Dendritic cell treated with granulocyte-macrophage colony-stimulating factor and Interleukin-4, amounts not matched to agents 40 ng/mL and 50 ng/mL, for 4 days (primary cell): ENCODE measurements around the gene CHMP3.

ENCODE experiments used
- H3K27ac Mint-ChIP-seq: one replicate; pipeline ENCODE4 v1.8.0; 2022; ENCODE audit warnings: mild to moderate bottlenecking, mixed read lengths
- H3K27me3 Mint-ChIP-seq: one replicate; pipeline ENCODE4 v1.8.0; 2022; ENCODE audit warnings: mild to moderate bottlenecking, mixed read lengths
- H3K36me3 Mint-ChIP-seq: one replicate; pipeline ENCODE4 v1.8.0; 2022; ENCODE audit warnings: low read depth, mixed read lengths
- H3K4me1 Mint-ChIP-seq: one replicate; pipeline ENCODE4 v1.8.0; 2022; ENCODE audit warnings: low read depth, mixed read lengths
- H3K4me3 Mint-ChIP-seq: one replicate; pipeline ENCODE4 v1.8.0; 2022; ENCODE audit warnings: mild to moderate bottlenecking, moderate library complexity, mixed read lengths
- H3K9me3 Mint-ChIP-seq: one replicate; pipeline ENCODE4 v1.8.0; 2022; ENCODE audit warnings: mixed read lengths
- intact Hi-C: fragments of 100-400 bp; cut with micrococcal nuclease; formaldehyde crosslinking; loops from one replicate; pipeline ENCODE4 v1.15.0; 2022

CHMP3 gene

DNA sequence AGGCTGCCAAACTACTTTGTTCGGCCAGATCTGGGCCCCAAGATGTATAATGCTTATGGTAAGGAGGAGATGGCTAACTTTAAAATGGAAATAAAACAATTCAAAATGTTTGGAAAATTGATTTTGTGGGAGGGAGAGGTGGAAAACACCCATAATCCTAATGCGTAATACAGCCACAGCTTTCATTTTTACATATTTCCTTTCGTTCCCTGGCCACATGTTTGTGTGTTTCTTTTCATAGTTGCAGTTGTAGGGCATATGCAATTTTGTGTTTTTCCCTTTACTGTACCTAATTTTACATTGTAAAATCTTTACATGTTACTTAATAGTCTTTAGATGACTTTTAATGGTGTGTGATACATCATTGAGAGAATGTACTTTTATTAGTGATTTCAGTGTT, 77.4 kb downstream of the CHMP3 start:
- Mint-ChIP-seq H3K27me3 (no peaks in the 10 kb centered on the region), H3K27ac (no peak overlapping the region), H3K9me3 (no peaks in the 10 kb centered on the region), H3K4me3 (no peak overlapping the region), H3K36me3 (peaks cover 100% of the 10 kb centered on the region), H3K4me1 (no peaks in the 10 kb centered on the region)
- intact Hi-C loops = no loop called here

DNA sequence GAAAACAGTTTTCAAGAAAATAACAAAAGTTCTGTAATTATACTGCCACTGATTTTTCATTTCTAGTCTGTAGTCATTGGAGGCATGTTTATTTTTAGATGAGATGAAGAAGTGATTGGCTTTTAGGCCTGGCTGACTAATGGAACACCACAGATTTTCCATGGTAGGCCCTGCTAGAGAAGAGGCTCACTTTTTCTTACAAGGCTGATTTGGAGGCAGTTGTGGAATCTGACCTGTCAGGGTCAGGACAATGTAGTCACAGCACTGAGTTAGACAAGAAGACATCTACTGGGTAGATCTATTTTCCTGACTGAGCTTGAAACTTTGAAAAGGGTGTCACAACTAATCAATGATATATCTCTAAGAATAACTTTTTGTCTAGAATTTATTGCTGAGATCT, 78.1 kb downstream of the CHMP3 start:
- Mint-ChIP-seq H3K27ac (no peak overlapping the region), H3K27me3 (no peaks in the 10 kb centered on the region), H3K4me3 (no peak overlapping the region), H3K9me3 (no peaks in the 10 kb centered on the region), H3K36me3 (peaks cover 100% of the 10 kb centered on the region), H3K4me1 (no peaks in the 10 kb centered on the region)
- intact Hi-C loops = no loop called here

- no peak overlapping the region for H3K4me3 Mint-ChIP-seq
Measured at GRCh38 chr2:86484385-86484784, 78.9 kb downstream of the CHMP3 start.

GRCh38 chr2:86482034-86482433, 81.2 kb downstream of the CHMP3 start:
- H3K36me3 Mint-ChIP-seq = peaks cover 100% of the 10 kb centered on the region
- intact Hi-C loops = no loop called here
- no peak overlapping the region for H3K27ac Mint-ChIP-seq
- H3K4me1 Mint-ChIP-seq = no peaks in the 10 kb centered on the region
- no peak overlapping the region for H3K4me3 Mint-ChIP-seq
- no peaks in the 10 kb centered on the region for H3K9me3 Mint-ChIP-seq
- no peaks in the 10 kb centered on the region for H3K27me3 Mint-ChIP-seq

More at GRCh38 chr2:86484385-86484784, 78.9 kb downstream of the CHMP3 start:
- Mint-ChIP-seq H3K9me3 (no peaks in the 10 kb centered on the region), H3K27ac (no peak overlapping the region), H3K4me1 (no peaks in the 10 kb centered on the region), H3K27me3 (no peaks in the 10 kb centered on the region), H3K36me3 (peaks cover 100% of the 10 kb centered on the region)
- intact Hi-C loops = no loop called here

DNA sequence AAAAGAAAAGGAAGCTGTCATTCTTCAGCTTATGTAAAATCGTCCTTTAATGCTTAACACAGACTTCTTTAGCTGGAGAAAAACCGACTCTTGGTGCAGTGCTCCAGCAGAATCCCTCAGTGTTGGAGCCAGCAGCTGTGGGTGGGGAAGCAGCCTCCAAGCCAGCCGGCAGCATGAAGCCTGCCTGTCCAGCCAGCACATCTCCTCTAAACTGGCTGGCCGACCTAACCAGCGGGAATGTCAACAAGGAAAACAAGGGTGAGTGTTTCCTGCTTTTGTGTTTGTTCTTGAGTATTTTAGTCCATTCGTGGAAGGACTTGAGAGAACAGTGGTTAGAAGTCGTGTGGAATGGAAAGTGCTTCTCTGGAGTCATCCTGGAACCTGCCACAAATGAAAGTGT, 83.1 kb downstream of the CHMP3 start:
- Mint-ChIP-seq H3K4me1 (no peaks in the 10 kb centered on the region), H3K4me3 (no peak overlapping the region), H3K9me3 (no peaks in the 10 kb centered on the region), H3K36me3 (peaks cover 99% of the 10 kb centered on the region), H3K27ac (no peak overlapping the region), H3K27me3 (no peaks in the 10 kb centered on the region)
- intact Hi-C loops = no loop called here

DNA sequence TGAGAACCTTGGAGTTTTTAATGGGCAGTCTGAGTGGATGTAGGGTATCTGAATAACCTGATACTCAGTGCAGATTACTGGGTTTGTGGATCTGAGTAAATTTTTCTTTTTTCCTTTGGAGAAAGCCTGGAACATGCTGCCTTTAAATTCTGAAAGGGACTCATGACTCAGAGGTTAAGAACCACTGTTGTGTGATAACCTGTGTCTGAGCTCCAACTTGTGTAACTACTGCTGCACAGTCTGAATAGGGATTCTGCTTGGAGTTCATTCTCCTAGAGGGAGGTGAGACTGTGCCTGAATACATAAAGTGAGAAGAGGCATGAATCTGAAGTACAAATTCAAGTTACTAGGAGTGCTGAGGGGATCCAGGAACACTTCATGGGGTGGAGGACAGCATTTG, 85.9 kb downstream of the CHMP3 start:
- Mint-ChIP-seq H3K4me3 (no peak overlapping the region), H3K27me3 (no peaks in the 10 kb centered on the region), H3K27ac (no peak overlapping the region), H3K9me3 (no peaks in the 10 kb centered on the region), H3K36me3 (peaks cover 99% of the 10 kb centered on the region), H3K4me1 (peaks cover 7% of the 10 kb centered on the region)
- intact Hi-C loops = no loop called here

GRCh38 chr2:86476918-86477317, 86.3 kb downstream of the CHMP3 start:
- intact Hi-C loops = no loop called here
- no peak overlapping the region for H3K27ac Mint-ChIP-seq
- no peaks in the 10 kb centered on the region for H3K27me3 Mint-ChIP-seq
- peaks cover 99% of the 10 kb centered on the region for H3K36me3 Mint-ChIP-seq
- no peaks in the 10 kb centered on the region for H3K9me3 Mint-ChIP-seq
- H3K4me3 Mint-ChIP-seq = no peak overlapping the region
- peaks cover 7% of the 10 kb centered on the region for H3K4me1 Mint-ChIP-seq

DNA sequence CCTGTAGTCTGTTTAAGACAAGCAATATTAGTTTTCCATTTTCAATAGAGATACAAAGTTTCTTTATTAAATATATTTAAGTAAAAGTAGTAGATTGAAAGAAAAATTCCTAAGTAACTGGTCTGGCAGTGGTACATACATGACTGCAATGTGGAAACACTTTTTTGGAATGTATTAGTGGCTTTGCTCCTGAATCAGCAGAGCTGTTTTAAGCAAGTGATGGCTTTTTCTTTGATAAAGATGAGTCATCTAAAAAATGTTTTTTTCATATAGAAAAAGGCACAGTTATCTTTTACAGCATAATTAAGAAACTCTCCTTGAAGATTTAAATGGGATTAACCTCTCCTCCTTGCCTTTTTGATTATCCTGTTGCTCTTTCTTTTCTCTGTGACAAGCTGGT, 87.2 kb downstream of the CHMP3 start:
- H3K4me3 Mint-ChIP-seq = no peak overlapping the region
- H3K27me3 Mint-ChIP-seq = no peaks in the 10 kb centered on the region
- no peaks in the 10 kb centered on the region for H3K9me3 Mint-ChIP-seq
- no peak overlapping the region for H3K27ac Mint-ChIP-seq
- intact Hi-C loops = no loop called here
- H3K36me3 Mint-ChIP-seq = peaks cover 96% of the 10 kb centered on the region
- peaks cover 7% of the 10 kb centered on the region for H3K4me1 Mint-ChIP-seq

DNA sequence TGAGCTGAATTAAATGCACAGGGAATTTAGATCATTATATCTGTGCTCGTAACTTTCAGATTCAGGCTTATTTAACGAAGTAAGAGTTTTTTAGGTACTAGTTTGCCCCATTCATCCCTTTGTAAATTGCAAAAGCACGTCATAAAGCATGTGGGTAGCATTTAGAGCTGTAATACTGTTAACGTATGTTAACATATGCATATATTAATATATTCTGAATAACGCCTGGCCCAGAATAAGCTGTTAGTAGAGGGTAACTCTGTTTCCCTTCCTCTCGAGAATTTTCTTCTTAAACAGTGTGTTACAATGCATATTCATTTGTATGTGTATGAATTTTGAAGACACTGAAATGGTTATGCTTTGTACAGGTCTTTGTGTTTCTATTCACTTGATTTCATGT, 91.6 kb downstream of the CHMP3 start:
- Mint-ChIP-seq H3K4me1 (peaks cover 18% of the 10 kb centered on the region), H3K27me3 (no peaks in the 10 kb centered on the region), H3K9me3 (no peaks in the 10 kb centered on the region), H3K36me3 (peaks cover 95% of the 10 kb centered on the region), H3K4me3 (no peak overlapping the region), H3K27ac (no peak overlapping the region)
- intact Hi-C loops = no loop called here

DNA sequence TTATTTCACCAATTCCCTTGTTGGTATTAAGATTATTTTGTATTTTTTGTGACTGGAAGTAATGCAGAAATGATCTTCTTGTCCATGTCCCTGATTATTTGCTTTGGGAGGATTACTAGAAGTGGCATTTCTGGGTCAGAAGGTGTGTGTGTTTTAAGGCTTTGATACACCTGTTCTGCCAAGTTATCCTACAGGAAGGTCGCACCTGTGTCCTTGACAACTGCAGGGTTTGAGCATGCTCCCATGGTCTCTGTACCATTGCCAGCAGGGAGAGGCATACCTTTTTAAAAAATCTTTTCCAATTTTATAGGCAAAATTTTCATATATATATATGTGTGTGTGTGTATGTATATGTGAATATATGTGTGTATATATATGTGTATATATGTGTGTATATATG, 92.4 kb downstream of the CHMP3 start:
- Mint-ChIP-seq H3K36me3 (peaks cover 96% of the 10 kb centered on the region), H3K27me3 (no peaks in the 10 kb centered on the region), H3K27ac (no peak overlapping the region), H3K9me3 (no peaks in the 10 kb centered on the region), H3K4me1 (peaks cover 18% of the 10 kb centered on the region), H3K4me3 (no peak overlapping the region)
- intact Hi-C loops = no loop called here

DNA sequence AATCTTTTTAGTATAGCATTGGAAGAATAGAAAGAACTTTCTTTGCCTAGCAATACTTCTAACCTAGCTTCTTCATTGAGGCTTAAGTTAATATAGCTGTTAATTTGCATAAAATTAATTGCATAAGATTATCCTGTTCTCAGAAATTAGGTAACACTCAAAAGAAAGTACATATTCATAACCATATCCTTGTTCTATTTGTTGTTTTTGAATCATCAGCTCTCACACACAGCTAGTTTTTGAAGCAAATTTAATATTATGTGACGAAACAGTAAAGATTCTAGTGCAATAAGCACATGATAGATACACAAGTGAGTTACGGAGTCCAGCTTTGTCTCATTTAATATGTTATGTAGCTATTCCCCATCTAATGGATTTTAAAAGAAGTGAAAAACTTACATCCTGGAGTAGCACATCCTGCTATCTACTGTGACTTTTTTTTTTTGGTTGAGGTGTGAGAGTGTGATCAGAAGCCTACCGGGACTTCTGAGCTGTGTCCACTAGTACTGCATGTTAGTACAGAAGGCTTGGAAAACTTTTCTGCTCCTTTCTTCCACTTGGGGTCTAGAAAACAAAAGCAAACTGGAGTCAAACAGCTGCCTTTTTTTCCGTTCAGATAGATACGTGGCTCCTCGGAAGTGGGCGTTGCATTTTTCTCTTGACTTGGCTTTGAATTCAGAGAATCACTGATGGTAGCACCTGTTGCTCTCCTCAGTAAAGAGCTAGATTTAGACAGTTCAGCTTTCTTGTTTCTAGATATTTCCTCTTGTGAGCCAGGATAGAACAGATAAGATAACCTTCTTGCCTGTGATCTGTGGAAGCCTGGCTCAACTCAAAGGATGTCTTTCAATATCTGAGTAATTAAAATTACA, 94.8 kb downstream of the CHMP3 start:
- Mint-ChIP-seq H3K4me3 (no peak overlapping the region), H3K9me3 (no peaks in the 10 kb centered on the region), H3K4me1 (peaks cover 27% of the 10 kb centered on the region), H3K36me3 (peaks cover 96% of the 10 kb centered on the region), H3K27ac (no peak overlapping the region), H3K27me3 (no peaks in the 10 kb centered on the region)
- intact Hi-C loops = loop anchor here (10.0 kb wide), 1 partner anchor 334 kb away; no protein-coding TSS in a partner anchor

DNA sequence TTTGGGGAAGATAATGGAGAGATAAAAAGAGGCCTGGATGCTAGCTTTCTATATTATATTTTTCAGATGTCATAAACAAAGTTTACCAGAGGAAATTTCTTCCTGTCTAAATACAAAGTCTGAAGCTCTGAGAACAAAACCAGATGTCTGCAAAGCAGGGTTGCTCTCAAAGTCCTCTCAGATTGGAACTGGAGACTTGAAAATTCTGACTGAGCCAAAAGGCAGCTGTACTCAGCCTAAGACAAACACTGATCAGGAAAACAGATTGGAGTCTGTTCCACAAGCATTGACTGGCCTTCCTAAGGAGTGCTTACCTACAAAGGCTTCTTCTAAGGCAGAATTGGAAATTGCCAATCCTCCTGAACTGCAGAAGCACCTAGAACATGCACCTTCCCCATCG, 96.9 kb downstream of the CHMP3 start:
- Mint-ChIP-seq H3K36me3 (peaks cover 96% of the 10 kb centered on the region), H3K27me3 (no peaks in the 10 kb centered on the region), H3K27ac (no peak overlapping the region), H3K4me1 (peaks cover 28% of the 10 kb centered on the region), H3K9me3 (no peaks in the 10 kb centered on the region), H3K4me3 (no peak overlapping the region)
- intact Hi-C loops = loop anchor here (10.0 kb wide), 1 partner anchor 332 kb away; no protein-coding TSS in a partner anchor

- Mint-ChIP-seq H3K4me3 (no peak overlapping the region), H3K27me3 (no peaks in the 10 kb centered on the region), H3K27ac (no peak overlapping the region), H3K36me3 (peaks cover 98% of the 10 kb centered on the region), H3K4me1 (peaks cover 28% of the 10 kb centered on the region), H3K9me3 (no peaks in the 10 kb centered on the region)
- intact Hi-C loops = loop anchor here (5.0 to 10.0 kb wide), 2 partner anchors 33 to 330 kb away; no protein-coding TSS in a partner anchor
Measured at GRCh38 chr2:86464652-86465051, 98.6 kb downstream of the CHMP3 start.

DNA sequence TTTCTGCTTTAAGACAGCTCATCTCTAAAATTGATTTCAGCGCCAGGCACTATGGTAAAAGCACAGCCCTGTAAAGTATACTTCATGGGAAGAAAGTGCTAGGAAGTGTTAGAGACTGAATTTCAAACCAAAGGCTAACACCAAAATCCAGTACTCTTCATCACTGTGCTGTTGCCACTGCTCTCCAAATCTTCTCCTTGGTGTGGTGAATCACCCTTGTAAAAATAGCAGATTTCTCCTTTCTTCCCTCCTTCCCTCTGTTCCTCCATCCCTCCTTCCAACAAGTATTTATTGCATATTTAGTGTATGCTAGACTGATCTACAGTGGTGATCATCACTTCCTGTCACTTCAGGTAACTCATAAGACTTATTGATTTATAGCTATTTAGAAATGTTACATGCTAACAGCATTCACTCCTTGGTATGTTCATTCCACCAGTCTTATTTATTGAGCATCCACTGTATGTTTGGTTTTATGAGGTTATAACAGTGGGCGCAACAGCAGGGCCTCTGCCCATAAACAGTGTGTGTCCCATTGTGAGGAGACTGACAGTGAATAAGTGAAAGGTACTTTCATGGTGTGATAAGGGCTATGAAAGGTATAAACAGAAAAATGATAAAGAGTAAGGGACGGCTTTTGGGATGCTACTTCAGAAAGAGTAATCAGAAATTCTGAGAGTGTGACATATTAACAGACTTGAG, 102.0 kb downstream of the CHMP3 start:
- intact Hi-C loops = loop anchor here (5.0 to 10.0 kb wide), 2 partner anchors 36 to 326 kb away; no protein-coding TSS in a partner anchor
- no peaks in the 10 kb centered on the region for H3K27me3 Mint-ChIP-seq
- no peak overlapping the region for H3K4me3 Mint-ChIP-seq
- H3K4me1 Mint-ChIP-seq = peaks cover 18% of the 10 kb centered on the region
- no peak overlapping the region for H3K27ac Mint-ChIP-seq
- no peaks in the 10 kb centered on the region for H3K9me3 Mint-ChIP-seq
- H3K36me3 Mint-ChIP-seq = peaks cover 98% of the 10 kb centered on the region
